ENCODE measurements around the gene ARHGEF11.

ARHGEF11 gene

GRCh38 chr1:157050836-157051235, 5.3 kb upstream of the ARHGEF11 start:
- no peak for DNase-seq (ENCODE audit: low spot score)

- DNase-seq (ENCODE audit: low spot score): no peak
Observed at GRCh38 chr1:157047062-157047410, 1.5 kb upstream of the ARHGEF11 start.

- DNase-seq (ENCODE audit: low spot score): no peak
Observed at GRCh38 chr1:157044326-157044725, 1.2 kb downstream of the ARHGEF11 start.

GRCh38 chr1:157043685-157044084, 1.9 kb downstream of the ARHGEF11 start:
- DNase-seq (ENCODE audit: low spot score): no peak

GRCh38 chr1:157042846-157043245, 2.7 kb downstream of the ARHGEF11 start:
- DNase-seq (ENCODE audit: low spot score): no peak

- no peak for DNase-seq (ENCODE audit: low spot score)
Observed at GRCh38 chr1:157040802-157041201, 4.7 kb downstream of the ARHGEF11 start.

GRCh38 chr1:157035121-157035520, 10.4 kb downstream of the ARHGEF11 start:
- no peak for DNase-seq (ENCODE audit: low spot score)

- DNase-seq (ENCODE audit: low spot score): no peak
Observed at GRCh38 chr1:157034137-157034800, 11.3 kb downstream of the ARHGEF11 start.

GRCh38 chr1:157033357-157033876, 12.1 kb downstream of the ARHGEF11 start:
- DNase-seq (ENCODE audit: low spot score): no peak

GRCh38 chr1:157032303-157032702, 13.2 kb downstream of the ARHGEF11 start:
- no peak for DNase-seq (ENCODE audit: low spot score)

GRCh38 chr1:157030728-157031127, 14.8 kb downstream of the ARHGEF11 start:
- no peak for DNase-seq (ENCODE audit: low spot score)

GRCh38 chr1:157028674-157029073, 16.9 kb downstream of the ARHGEF11 start:
- no peak for DNase-seq (ENCODE audit: low spot score)

GRCh38 chr1:157025856-157026255, 19.7 kb downstream of the ARHGEF11 start:
- DNase-seq (ENCODE audit: low spot score): no peak

GRCh38 chr1:157025385-157025784, 20.2 kb downstream of the ARHGEF11 start:
- DNase-seq (ENCODE audit: low spot score): no peak

GRCh38 chr1:157021688-157022087, 23.9 kb downstream of the ARHGEF11 start:
- DNase-seq (ENCODE audit: low spot score): no peak

GRCh38 chr1:157019457-157019856, 26.1 kb downstream of the ARHGEF11 start:
- DNase-seq (ENCODE audit: low spot score): no peak

GRCh38 chr1:157011845-157012244, 33.7 kb downstream of the ARHGEF11 start:
- no peak for DNase-seq (ENCODE audit: low spot score)

- no peak for DNase-seq (ENCODE audit: low spot score)
Observed at GRCh38 chr1:157008502-157008901, 37.0 kb downstream of the ARHGEF11 start.

- DNase-seq (ENCODE audit: low spot score): no peak
Observed at GRCh38 chr1:157007306-157007705, 38.2 kb downstream of the ARHGEF11 start.

GRCh38 chr1:157006676-157007075, 38.9 kb downstream of the ARHGEF11 start:
- no peak for DNase-seq (ENCODE audit: low spot score)

- no peak for DNase-seq (ENCODE audit: low spot score)
Observed at GRCh38 chr1:157005965-157006364, 39.6 kb downstream of the ARHGEF11 start.

- DNase-seq (ENCODE audit: low spot score): peak; percentile 21
Observed at GRCh38 chr1:157004806-157005205, 40.7 kb downstream of the ARHGEF11 start.

GRCh38 chr1:157004327-157004726, 41.2 kb downstream of the ARHGEF11 start:
- no peak for DNase-seq (ENCODE audit: low spot score)

- DNase-seq (ENCODE audit: low spot score): no peak
Observed at GRCh38 chr1:157001304-157001703, 44.2 kb downstream of the ARHGEF11 start.
